AG09309 (cell line): ENCODE results near the gene GPR61.

Source experiments
- DNase-seq: peaks from one replicate; pipeline ENCODE4 v3.0.0-alpha.2; 2010; ENCODE audit warnings: low read depth
- H3K4me3 ChIP-seq: 2 replicates; pipeline ENCODE4 v1.5.1; 2011; ENCODE audit warnings: mild to moderate bottlenecking, low read depth, low read length, moderate library complexity; ENCODE audit not compliant: control insufficient read depth
- TF ChIP-seq, protein P1 (sequence below): IDR thresholded peaks from 2 replicates; pipeline ENCODE4 v1.5.1; 2011; ENCODE audit warnings: mild to moderate bottlenecking, low read depth, low read length, inconsistent platforms; ENCODE audit not compliant: insufficient read depth, control insufficient read depth; ENCODE audit errors: missing control alignments

Gene GPR61

DNA sequence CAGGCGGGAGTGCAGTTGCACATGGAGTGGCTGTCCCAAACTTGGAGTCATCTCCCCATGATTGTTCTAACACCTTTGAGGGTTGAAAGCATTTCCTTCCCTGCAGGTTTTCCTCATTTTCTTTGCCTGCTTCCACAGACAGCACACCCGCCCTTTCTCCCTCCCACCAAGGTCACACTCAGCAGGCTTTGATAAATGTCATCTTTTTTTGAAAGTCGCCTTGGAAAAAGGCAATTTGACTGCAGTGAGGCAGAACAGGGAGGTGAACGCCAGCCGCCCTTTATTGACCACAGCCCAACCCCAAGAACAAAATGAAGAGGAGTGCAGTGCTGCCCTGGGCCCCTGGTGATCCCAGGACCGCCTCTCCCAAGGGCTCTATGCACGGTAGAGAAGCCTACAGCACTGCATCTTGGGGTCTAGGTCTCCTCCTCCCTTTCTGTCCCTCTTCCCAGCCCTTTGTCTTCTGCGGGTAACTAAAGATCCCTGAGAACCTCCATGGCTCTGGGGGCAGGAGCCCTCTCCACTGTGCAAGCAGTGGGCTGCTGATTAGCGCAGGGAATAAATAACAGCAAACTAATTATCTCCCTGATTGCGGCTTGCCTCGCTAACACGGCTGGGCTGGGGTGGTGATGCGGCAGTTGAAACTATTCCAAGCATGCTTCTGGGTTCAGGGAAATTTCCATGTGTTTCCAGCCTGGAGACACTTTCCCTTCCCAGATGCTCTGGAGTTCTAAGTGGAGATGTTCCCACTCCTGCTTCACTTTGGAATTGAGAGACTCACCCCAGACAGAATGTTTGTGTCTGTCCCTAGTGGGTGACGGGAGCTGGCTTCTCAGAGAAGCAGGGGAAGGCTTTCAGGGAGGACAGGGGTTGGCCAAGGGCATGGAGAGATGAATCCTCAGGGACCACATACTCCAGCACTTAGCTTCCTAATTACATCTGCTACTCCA lies 18.4 kb upstream of the GPR61 start:
- H3K4me3 ChIP-seq, result no peak overlapping the region
- no peak for DNase-seq
- TF ChIP-seq, protein P1, sequence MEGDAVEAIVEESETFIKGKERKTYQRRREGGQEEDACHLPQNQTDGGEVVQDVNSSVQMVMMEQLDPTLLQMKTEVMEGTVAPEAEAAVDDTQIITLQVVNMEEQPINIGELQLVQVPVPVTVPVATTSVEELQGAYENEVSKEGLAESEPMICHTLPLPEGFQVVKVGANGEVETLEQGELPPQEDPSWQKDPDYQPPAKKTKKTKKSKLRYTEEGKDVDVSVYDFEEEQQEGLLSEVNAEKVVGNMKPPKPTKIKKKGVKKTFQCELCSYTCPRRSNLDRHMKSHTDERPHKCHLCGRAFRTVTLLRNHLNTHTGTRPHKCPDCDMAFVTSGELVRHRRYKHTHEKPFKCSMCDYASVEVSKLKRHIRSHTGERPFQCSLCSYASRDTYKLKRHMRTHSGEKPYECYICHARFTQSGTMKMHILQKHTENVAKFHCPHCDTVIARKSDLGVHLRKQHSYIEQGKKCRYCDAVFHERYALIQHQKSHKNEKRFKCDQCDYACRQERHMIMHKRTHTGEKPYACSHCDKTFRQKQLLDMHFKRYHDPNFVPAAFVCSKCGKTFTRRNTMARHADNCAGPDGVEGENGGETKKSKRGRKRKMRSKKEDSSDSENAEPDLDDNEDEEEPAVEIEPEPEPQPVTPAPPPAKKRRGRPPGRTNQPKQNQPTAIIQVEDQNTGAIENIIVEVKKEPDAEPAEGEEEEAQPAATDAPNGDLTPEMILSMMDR, result no peak

DNA sequence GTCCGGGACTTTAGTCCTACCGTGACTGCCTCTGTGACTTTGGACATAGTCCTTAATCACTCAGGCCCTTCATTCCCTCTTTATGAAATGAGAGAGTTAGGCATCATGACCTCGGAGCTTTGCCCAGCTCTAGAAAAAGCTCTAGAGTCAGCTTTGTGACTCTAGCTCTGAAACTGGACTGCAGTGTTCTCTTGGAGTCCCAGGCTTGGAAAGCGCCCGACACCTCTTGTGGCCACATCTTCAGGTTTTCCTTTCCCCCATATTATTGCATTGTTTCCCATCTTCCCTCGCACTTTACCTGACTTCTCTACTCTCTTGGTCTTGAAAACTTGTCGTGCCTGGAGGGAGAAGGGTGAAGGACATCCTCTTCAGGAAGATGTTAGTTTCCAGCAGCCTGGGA lies 17.6 kb upstream of the GPR61 start:
- no peak for DNase-seq
- no peak overlapping the region for H3K4me3 ChIP-seq
- TF ChIP-seq, protein P1, result no peak

- TF ChIP-seq, protein P1, result no peak
- H3K4me3 ChIP-seq, result no peak overlapping the region
- no peak for DNase-seq
These were observed 16.0 kb upstream of the GPR61 start for GRCh38 chr1:109523706-109524105.

DNA sequence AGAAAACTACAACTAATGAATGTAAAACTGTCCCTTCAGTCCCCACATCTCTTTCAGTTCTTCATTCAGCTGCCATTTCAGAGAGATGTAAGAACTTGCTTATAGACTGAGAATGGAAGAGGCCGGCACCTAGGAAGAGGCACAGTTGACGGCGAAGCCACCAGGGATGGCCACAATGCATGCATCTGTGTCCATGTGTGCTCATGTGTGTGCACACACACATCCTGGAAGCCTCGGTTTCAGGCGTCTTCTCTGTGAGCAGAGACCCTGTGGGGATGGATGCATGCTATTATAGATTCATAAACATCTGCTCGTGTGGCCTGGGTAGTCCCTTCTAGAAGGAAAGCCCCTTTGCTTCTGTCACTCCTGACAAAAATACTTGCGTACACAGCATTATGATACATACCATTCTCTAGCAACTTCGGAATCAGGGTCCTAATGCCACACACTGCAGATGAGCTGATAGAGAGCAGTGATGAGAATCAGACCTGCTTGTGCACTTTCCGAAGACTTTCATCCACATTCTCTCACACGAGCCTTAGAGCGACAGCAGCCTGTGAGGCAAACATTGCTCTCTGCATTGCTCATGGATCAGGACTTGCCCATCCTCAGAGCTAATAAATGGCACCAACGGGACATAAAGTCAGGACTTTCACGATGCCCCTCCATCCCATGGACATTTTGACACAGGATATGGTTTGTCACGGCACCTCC lies 12.4 kb upstream of the GPR61 start:
- TF ChIP-seq, protein P1, result no peak
- no peak overlapping the region for H3K4me3 ChIP-seq
- no peak for DNase-seq

DNA sequence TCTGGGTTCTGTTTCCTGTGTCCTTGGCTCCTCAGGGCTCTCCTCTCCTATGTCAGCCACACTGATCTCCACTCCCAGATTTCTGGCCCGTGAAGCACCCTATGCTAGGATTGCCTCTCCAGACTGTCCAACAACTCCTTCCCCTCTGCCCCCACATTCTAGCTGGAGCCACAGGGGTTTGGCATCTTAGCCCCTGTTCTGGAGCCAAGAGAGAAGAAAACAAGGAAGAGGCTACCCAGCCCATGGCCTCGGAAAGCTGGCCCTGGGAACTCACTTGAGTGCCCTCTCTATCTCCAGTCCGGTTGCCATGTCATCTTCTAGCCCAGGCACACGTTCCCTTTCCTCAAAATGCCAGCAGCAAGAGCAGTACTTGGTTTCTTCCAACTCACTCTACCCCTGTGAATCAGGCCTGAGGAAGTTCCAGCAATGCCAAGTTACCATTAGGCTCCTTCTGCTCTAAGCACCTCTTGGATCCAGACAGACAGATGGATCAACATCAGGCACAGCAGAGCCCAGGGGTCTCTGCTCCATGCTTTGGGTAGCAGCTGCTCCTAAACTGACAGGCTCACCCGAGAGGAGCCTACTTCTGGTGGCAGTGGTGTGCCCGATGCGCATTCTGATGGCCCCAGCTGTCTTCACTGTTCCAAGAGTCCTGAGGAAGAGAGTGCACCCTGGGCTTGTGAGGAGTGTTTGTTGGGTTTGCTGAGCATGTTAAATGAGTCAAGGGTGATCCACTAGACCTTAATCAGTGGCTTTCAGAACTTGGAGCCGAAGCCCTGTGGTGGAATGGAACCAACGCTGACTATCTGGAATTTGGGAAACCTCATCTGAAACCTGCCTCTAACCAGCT lies 11.6 kb upstream of the GPR61 start:
- TF ChIP-seq, protein P1, result no peak
- no peak for DNase-seq

DNA sequence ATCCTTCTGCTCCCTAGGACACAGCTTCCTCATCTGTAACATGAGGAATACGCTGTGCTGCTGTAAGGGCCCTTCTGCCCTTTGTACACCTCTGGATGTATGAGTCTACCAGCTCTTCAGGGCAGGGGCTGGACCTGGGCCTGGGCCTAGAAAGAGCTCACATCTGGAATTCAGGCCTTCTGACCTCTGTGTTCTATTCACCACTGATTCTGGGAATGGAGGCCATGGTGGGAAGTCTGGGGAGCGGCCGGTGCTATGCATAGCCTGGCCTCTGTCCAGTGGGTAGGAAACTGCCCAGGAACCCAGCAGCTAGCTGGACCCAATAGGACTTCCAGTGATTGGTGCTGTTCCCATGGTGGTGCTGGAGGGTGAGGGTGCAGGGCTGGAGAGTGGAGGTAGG lies 11.0 kb upstream of the GPR61 start:
- TF ChIP-seq, protein P1, result no peak
- DNase-seq, result no peak
- H3K4me3 ChIP-seq, result no peak overlapping the region

More for the DNA sequence above, 11.6 kb upstream of the GPR61 start:
- no peak overlapping the region for H3K4me3 ChIP-seq
